CD4-positive, alpha-beta T cell treated with Interleukin-6 at 100 ng/mL for 8 hours (primary cell): ENCODE measurements around the gene POLR1E.
"Not testable (repeated sequence)": the region's sequence is repeated elsewhere in the genome, so short reads cannot be mapped to it uniquely, and the experiment has no call there.

Experiments
- DNase-seq: peaks from one replicate; pipeline ENCODE4 v3.0.0-alpha.2; 2020; ENCODE audit warnings: mixed read lengths, low spot score

POLR1E gene

DNA sequence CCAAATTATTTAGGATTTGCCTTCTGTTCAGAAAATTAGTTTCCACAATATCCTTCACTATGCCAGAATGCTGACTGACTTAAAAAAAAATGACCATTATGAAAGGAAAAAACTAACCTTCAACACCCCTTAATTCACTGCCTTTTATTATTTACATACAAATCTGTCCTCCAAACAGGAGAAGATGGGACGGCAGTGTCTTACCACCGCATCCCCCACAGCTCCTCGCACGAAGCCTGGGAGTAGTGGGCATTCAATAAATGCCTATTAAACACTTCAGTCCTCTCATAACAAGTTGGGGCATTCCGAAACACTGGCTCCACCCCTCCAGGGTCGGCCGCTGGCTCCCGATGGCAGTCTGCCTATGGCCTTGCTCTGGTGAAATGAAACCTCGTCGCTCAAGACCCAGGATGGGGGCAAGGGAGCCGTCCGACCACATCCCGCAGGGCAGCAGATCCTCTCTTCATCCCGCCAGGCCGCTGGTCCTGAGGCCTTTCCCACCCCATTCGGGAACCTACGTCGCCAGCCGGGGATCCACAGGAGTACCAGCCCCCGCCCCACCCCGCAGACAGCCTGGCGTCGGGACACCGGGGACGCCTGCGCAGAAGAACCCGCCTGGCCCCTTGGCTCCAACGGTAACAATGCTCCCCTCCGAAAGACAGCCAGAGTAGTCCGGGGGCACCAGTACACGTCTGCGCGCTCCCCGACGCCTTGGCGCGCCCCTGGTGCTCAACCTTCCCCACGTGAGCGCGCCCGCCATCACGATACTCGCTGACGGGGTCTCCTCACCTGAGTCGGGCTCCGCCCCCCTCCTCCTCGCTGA is 21.1 kb upstream of the POLR1E start:
- DNase-seq: peak; percentile 44

DNA sequence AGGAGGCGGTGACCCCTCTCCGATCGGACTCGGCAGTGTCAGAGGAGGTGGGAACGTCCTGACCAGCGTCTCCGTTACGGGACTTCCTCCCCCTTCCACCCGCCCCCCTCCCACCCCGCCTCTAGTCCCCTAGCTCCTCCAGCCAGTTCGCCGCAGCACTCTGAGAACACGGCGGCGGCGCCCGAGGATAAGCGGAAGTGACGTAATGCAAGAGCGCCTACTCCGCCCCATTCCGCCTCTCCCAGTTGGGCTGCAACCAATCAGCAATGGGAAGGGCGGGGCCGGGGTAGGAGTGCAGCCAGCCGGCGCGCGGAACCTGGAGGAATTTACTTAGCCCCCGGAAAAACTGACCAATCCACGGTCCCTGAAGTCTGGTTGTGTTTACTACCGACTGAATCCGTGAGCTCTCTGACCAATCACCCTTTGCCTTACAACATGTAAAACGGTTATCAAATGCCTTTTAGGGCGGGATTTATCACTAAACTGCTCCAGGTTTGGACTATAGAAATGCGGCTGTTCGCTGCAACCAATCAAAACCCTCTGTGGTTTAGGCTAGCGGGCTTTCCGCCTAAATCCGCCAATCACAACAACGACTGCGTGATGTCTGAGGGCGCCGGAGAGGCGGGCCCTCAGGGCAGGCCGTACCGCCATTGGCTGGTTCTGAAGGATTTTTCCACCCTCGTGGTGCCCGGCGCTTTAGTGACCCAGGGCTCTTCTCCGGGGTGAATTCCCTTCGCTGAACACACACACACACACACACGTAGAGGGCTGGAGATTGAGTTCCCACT is 20.3 kb upstream of the POLR1E start, which contains the start of gene ZBTB5:
Gene ZBTB5 (minus strand): TSS at position 202 of the 788 bp plus-strand sequence. CDS start 22,899 bp downstream, outside the sequence.
- DNase-seq: peak; percentile 99

GRCh38 chr9:37466037-37466709 is 19.6 kb upstream of the POLR1E start:
- peak; percentile 2 for DNase-seq

GRCh38 chr9:37467530-37467929 is 18.2 kb upstream of the POLR1E start:
- not testable (repeated sequence) for DNase-seq

GRCh38 chr9:37468620-37469019 is 17.1 kb upstream of the POLR1E start:
- no peak for DNase-seq

DNA sequence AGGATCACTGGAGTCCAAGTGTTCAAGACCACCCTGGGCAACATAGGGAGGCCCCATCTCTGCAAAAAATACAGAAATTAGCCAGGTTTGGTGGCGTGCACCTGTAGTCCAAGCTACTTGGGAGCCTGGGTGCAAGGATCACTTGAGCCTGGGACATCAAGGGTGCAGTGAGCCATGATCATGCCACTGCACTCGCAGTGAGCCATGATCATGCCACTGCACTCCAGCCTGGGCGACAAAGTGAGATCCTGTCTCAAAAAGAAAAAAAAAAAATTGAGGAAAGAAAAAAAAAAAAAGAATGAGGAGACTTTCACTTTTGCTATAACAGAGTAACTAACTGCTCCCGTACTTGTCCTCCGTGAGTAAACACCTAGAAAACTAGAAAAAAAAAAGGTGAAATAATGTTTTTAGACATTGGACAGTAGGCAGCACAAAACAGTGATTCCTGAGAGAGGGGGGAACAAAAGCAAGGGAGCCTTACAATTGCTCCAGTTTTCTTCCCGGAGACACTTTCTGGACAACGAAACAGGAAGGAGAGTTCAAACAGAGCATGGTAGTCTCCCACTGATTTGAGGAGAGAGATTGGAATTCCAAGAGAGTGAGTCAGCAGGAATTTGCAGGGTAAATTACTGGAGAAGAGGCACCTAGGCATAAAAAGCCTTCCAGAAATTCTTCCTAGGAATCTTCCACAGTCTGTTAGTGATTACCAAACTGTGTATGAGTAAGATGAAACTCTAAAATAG is 13.6 kb upstream of the POLR1E start:
- no peak for DNase-seq

DNA sequence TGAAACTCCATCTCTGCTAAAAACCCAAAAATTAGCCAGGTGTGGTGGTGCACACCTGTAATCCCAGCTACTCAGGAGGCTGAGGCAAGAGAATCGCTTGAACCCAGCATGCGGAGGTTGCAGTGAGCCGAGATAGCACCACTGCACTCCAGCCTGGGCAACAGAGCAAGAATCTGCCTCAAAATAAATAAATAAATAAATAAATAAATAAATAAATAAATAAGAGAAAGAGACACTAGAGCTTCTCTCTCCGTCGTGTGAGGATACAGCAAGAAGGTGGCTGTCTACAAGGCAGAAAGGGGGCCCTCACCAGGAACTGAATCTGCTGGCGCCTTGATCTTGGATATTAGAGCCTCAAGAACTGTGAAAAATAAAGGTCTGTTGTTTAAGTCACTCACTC is 11.8 kb upstream of the POLR1E start:
- DNase-seq: not testable (repeated sequence)

DNA sequence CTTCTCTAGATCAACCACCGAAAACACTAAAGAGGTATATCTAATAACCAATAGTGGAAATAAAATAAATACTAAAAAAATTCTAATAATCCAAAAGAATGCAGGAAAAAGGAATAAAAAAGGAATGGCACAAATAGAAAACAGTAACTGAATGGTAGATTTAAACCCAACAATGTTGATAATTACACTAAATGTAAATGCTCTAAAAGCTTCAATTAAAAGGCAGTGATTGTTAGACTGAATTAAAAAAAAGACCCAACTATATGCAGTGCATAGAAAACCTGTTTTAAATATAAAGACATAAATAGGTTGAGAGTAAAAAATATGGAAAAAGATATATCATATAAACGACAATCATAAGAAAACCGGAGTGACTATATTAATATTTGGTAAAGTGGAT is 11.3 kb upstream of the POLR1E start:
- DNase-seq: no peak

DNA sequence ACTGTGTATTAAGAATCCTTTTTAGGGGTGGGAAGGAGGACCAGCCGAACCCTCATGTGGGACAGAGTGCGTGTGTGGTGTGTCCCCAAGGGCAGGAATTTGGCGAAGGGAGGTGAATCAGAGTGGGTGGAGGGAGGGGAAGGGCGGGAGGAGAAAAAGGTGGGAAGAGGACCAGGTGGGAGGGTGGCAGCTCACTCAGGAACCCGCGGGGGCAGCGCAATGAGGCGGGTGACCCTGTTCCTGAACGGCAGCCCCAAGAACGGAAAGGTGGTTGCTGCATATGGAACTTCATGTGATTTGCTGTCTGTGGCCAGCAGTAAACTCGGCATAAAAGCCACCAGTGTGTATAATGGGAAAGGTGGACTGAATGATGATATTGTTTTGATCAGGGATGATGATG is 8.8 kb upstream of the POLR1E start:
- DNase-seq: no peak

DNA sequence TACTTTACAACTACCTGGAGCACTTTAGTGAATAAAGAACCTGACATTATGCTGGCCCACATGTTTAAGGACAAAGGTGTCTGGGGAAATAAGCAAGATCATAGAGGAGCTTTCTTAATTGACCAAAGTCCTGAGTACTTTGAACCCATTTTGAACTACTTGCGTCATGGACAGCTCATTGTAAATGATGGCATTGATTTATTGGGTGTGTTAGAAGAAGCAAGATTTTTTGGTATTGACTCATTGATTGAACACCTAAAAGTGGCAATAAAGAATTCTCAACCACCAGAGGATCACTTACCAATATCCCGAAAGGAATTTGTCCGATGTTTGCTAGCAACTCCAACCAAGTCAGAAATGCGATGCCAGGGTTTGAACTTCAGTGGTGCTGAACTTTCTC is 8.3 kb upstream of the POLR1E start:
- not testable (repeated sequence) for DNase-seq

GRCh38 chr9:37477987-37478619 is 7.6 kb upstream of the POLR1E start:
- DNase-seq: not testable (repeated sequence)

DNA sequence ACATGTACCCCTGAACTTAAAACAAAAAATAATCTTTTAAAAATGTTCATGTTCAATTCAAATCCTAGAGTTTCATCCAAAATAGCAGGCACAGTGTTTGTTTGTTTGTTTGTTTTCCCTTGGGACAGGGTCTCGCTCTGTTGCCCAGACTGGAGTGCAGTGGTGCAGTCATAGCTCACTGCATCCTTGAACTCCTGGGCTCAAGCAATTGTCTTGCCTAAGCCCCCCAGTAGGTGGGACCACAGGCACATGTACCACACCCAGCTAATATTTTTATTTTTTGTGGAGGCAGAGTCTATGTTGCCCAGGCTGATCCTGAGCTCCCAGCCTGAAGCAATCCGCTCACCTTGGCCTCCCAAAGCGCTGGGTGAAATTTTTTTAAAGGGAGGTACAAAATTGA is 5.0 kb upstream of the POLR1E start:
- no peak for DNase-seq

DNA sequence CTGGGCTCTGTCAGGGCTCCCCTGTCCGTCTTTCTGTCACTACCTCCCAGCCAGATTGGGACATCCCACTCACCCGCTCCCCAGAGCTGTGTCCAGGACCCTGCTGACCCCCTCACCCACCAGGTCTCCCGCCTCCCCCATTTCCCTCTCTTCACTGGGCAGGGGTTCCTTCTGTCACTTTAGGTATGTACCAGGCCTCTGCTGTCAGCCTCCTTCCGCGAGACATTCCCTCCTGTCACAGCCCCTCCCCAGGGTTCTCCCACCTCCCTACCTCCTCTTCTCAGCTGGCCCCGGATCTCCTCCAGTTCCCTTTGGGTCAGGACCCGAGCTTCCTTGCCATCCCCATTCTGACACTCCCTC is 488 bp downstream of the POLR1E start:
- DNase-seq: no peak

DNA sequence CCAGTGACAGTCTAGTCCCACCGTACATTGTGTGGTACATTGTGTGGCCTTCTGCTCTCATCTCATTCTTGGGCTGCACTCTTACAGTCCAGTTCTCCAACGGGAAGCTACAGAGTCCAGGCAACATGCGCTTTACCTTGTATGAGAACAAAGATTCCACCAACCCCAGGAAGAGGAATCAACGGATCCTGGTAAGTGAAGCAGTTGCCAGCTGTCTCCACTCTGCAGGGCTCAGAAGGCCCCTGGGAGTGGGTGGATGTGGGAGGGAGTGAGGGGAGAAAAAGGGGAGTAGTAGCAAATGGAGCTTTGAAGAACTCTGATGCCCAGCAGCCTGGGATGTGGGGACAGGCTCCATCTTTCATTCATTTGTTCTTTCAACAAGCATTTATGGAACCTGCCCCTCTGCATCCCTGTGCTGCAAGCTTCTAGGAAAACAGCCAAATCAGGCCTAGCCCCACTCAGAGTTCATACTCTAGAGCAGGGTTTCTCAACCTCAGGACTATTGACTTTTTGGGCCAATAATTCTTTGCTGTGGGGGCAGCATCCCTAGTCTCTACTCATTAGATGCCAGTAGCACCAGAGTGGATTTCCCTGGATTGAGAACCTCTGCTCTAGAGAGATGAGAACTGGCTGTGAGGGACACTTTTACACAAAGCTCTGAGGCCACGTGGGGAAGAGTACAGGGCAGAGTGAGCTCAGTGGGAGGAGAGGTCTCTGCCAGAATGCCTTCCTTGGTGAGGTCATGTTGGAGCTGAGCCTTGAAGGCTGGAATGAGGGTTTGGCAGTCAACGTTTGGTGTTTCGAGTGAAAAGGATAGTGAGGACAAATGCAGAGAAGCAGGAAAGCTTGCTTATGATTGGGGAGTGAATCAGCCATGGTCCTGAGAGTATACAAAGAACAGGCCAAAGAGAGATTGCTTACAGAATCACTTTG is 1.1 kb downstream of the POLR1E start:
- no peak for DNase-seq

- no peak for DNase-seq
These were observed 6.2 kb downstream of the POLR1E start for GRCh38 chr9:37491939-37492338.

GRCh38 chr9:37495571-37495970 is 9.8 kb downstream of the POLR1E start:
- DNase-seq: no peak

- no peak for DNase-seq
These were observed 10.3 kb downstream of the POLR1E start for GRCh38 chr9:37496020-37496419.

GRCh38 chr9:37497320-37497719 is 11.6 kb downstream of the POLR1E start:
- no peak for DNase-seq

DNA sequence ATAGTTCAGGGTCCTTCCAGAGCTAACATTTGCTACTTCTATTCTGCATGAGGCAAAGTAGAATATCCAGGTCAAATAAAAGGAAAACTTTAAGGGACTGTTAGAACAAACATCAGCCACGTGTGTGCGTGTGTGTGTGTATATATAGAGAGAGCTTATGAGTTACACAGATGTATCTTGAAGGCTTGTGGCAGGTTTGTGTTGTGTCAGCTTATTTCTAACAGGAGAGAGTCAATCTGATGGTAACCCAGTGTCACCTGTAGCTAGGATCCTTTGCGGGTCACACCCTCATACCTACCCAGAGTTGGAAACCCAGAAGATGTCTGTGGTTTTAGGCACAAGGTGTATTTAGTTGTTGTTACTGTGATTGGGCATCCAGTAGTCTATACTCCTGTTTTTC is 12.7 kb downstream of the POLR1E start:
- no peak for DNase-seq

DNA sequence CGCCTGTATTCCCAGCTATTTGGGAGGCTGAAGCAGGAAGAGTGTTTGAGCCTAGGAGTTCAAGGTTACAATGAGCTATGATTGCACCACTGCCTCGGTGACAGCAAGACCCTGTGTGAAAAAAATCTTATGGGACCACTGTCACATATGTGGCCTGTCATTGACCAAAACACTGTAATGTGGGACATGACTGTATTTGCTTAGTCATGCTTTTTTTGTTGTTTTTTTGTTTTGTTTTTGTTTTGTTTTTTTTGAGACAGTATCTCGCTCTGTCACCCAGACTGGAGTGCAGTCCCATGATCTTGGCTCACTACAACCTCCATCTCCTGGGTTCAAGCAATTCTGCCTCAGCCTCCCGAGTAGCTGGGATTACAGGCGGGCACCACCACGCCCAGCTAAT is 13.5 kb downstream of the POLR1E start:
- no peak for DNase-seq
